SK-N-SH (cell line): ENCODE data around the gene CHMP1A. TPM values are rescaled to one million over a fixed set of nuclear protein-coding genes. Genes with fewer than 3 reads are reported as not detected.

Experiments
- CTCF ChIA-PET: fragments of 300-600, 350-600 bp; formaldehyde crosslinking; extraction: SDS; loops from one replicate; lab custom pipeline; 2021; lab: Yijun Ruan, JAX
- POLR2A ChIA-PET: fragments of 350-600 bp; sonication (Branson Sonifier 250); formaldehyde crosslinking; extraction: SDS; loops from one replicate; lab custom pipeline; 2020; ENCODE audit warnings: antibody characterized with exemption, inconsistent platforms; lab: Yijun Ruan, JAX
- DNase-seq: peaks from one replicate; pipeline ENCODE4 v3.0.0; 2012
- H2AFZ ChIP-seq: fragments of 200-600 bp; sonication (generic); 2 replicates; pipeline ENCODE4 v1.8.1; 2016; ENCODE audit warnings: antibody characterized with exemption, mild to moderate bottlenecking, low read depth
- H3F3A ChIP-seq: fragments of 200-600 bp; sonication (generic); replicated peaks from 2 replicates; pipeline ENCODE3; 2016; ENCODE audit warnings: antibody characterized with exemption, mild to moderate bottlenecking; ENCODE audit not compliant: insufficient read depth
- H3K27ac ChIP-seq, 2 experiments: fragments of 200-500 bp in 1 of 2; fragments of 200-600 bp in 1 of 2; sonication (Bioruptor generic) in 1 of 2; sonication (generic), shearing (Covaris generic) in 1 of 2; 2 replicates each; pipeline versions ENCODE4 v1.5.1 to v1.6.1; 2014 to 2016; ENCODE audit warnings: low read depth in 2 of 2, inconsistent platforms in 1 of 2, low read length in 1 of 2, mild to moderate bottlenecking in 1 of 2, mixed read lengths in 1 of 2
- H3K27me3 ChIP-seq: fragments of 200-600 bp; sonication (generic), shearing (Covaris generic); 2 replicates; pipeline ENCODE4 v1.6.1; 2016; ENCODE audit warnings: mixed run types; ENCODE audit not compliant: insufficient read depth
- H3K36me3 ChIP-seq, 2 experiments: fragments of 200-500 bp in 1 of 2; fragments of 200-600 bp in 1 of 2; sonication (Bioruptor generic) in 1 of 2; sonication (generic) in 1 of 2; replicated peaks in 1 of 2; 2 replicates each; pipeline versions ENCODE3 to v1.5.1; 2014 to 2016; ENCODE audit warnings: low read length in 1 of 2, mild to moderate bottlenecking in 1 of 2; ENCODE audit not compliant: insufficient read depth in 2 of 2, control insufficient read depth in 1 of 2
- H3K4me1 ChIP-seq, 2 experiments: fragments of 200-500 bp in 1 of 2; fragments of 200-600 bp in 1 of 2; sonication (Bioruptor generic) in 1 of 2; sonication (generic), shearing (Covaris generic) in 1 of 2; 2 replicates each; pipeline versions ENCODE4 v1.5.1 to v1.6.1; 2014 to 2016; ENCODE audit warnings: low read depth in 1 of 2, low read length in 1 of 2, mixed run types in 1 of 2; ENCODE audit not compliant: insufficient read depth in 2 of 2, control insufficient read depth in 1 of 2
- H3K4me2 ChIP-seq: fragments of 200-600 bp; sonication (generic), shearing (Covaris generic); 2 replicates; pipeline ENCODE4 v1.6.1; 2017; ENCODE audit warnings: mixed run types
- H3K4me3 ChIP-seq, 2 experiments: fragments of 200-500 bp in 1 of 2; fragments of 200-600 bp in 1 of 2; sonication (Bioruptor generic) in 1 of 2; sonication (generic), shearing (Covaris generic) in 1 of 2; 2 replicates each; pipeline versions ENCODE4 v1.5.1 to v1.8.1; 2014 to 2016; ENCODE audit warnings: low read depth in 2 of 2, inconsistent platforms in 1 of 2, low read length in 1 of 2, mild to moderate bottlenecking in 1 of 2, mixed read lengths in 1 of 2, moderate library complexity in 1 of 2
- H3K79me2 ChIP-seq: fragments of 200-600 bp; sonication (generic); 2 replicates; pipeline ENCODE4 v1.8.1; 2017; ENCODE audit warnings: mild to moderate bottlenecking; ENCODE audit not compliant: insufficient read depth
- H3K9ac ChIP-seq: fragments of 200-600 bp; sonication (generic); 2 replicates; pipeline ENCODE4 v1.6.1; 2017; ENCODE audit warnings: mixed run types
- H3K9me2 ChIP-seq: fragments of 200-600 bp; sonication (generic); 2 replicates; pipeline ENCODE4 v1.6.1; 2017; ENCODE audit warnings: mixed run types
- H3K9me3 ChIP-seq: fragments of 200-600 bp; sonication (generic); 2 replicates; pipeline ENCODE4 v1.6.1; 2017; ENCODE audit warnings: mixed run types, mild to moderate bottlenecking, moderate library complexity
- H4K20me1 ChIP-seq: fragments of 200-600 bp; sonication (generic); 2 replicates; pipeline ENCODE4 v1.6.1; 2017; ENCODE audit warnings: mild to moderate bottlenecking, mixed run types; ENCODE audit not compliant: insufficient read depth
- CTCF ChIP-seq: fragments of 200-600 bp; sonication (generic); IDR thresholded peaks from 2 replicates; pipeline ENCODE4 v1.6.1; 2017; ENCODE audit warnings: antibody characterized with exemption, mild to moderate bottlenecking, moderate library complexity
- FOSL2 ChIP-seq: IDR thresholded peaks from 2 replicates; pipeline ENCODE4 v1.4.0; 2012; ENCODE audit warnings: low read depth, mild to moderate bottlenecking, moderate library complexity, borderline replicate concordance
- FOXJ3 ChIP-seq: sonication (generic); formaldehyde crosslinking; IDR thresholded peaks from 2 replicates; pipeline ENCODE4 v1.5.1; 2020; ENCODE audit warnings: mild to moderate bottlenecking, missing genetic modification reagents
- GABPA ChIP-seq: IDR thresholded peaks from 2 replicates; pipeline ENCODE4 v1.4.0; 2012; ENCODE audit warnings: low read depth, mild to moderate bottlenecking
- MAX ChIP-seq: IDR thresholded peaks from 2 replicates; pipeline ENCODE4 v1.4.0; 2012; ENCODE audit warnings: low read depth
- MEF2A ChIP-seq: IDR thresholded peaks from 2 replicates; pipeline ENCODE4 v1.4.0; 2012; ENCODE audit warnings: low read depth, borderline replicate concordance
- NFIC ChIP-seq: IDR thresholded peaks from 2 replicates; pipeline ENCODE4 v1.4.0; 2012; ENCODE audit warnings: borderline replicate concordance
- PBX3 ChIP-seq: IDR thresholded peaks from 2 replicates; pipeline ENCODE4; 2012
- POLR2AphosphoS5 ChIP-seq: IDR thresholded peaks from 2 replicates; pipeline ENCODE4 v1.6.1; 2012; ENCODE audit warnings: low read depth, low read length
- RAD21 ChIP-seq: IDR thresholded peaks from 2 replicates; pipeline ENCODE4 v1.6.1; 2012; ENCODE audit warnings: mild to moderate bottlenecking, low read length
- RCOR1 ChIP-seq: fragments of 150-350 bp; IDR thresholded peaks from 2 replicates; pipeline ENCODE4 v1.6.1; 2017; ENCODE audit warnings: antibody characterized with exemption, low read length
- REST ChIP-seq: IDR thresholded peaks from 2 replicates; pipeline ENCODE4 v1.6.1; 2012; ENCODE audit warnings: mild to moderate bottlenecking, low read depth, low read length, moderate library complexity
- RFX5 ChIP-seq: IDR thresholded peaks from 2 replicates; pipeline ENCODE4 v1.6.1; 2012; ENCODE audit warnings: mild to moderate bottlenecking, improper control_type of control experiment, low read length
- TAF1 ChIP-seq: IDR thresholded peaks from 2 replicates; pipeline ENCODE4 v1.6.1; 2012; ENCODE audit warnings: low read depth, mild to moderate bottlenecking, low read length, moderate library complexity, borderline replicate concordance
- TCF12 ChIP-seq: IDR thresholded peaks from 2 replicates; pipeline ENCODE4 v1.4.0; 2012
- USF1 ChIP-seq: IDR thresholded peaks from 2 replicates; pipeline ENCODE4 v1.4.0; 2012; ENCODE audit warnings: low read depth, borderline replicate concordance
- YY1 ChIP-seq: IDR thresholded peaks from 2 replicates; pipeline ENCODE4 v1.4.0; 2012; ENCODE audit warnings: low read depth, mild to moderate bottlenecking
- WGBS: methylation state at CpG from one replicate; pipeline ENCODE4 v1.1.6; 2017; ENCODE audit warnings: low lambda C conversion rate; 5-methylcytosine and 5-hydroxymethylcytosine counted together
- polyA plus RNA-seq, 3 experiments: library from polyadenylated mRNA; depleted of rRNA; stranded (reverse); fragments of >200 nt; gene quantifications; 2 replicates each; pipeline ENCODE4 v1.2.3, GENCODE V29; 2012
- TF ChIP-seq, protein P1 (sequence below): fragments of 150-350 bp; IDR thresholded peaks from 2 replicates; pipeline ENCODE4 v1.6.1; 2016; ENCODE audit warnings: mild to moderate bottlenecking, low read depth, low read length

CHMP1A gene
- polyA plus RNA-seq, 1 of the 3 experiments (the other 2 are of a cell fraction): 138 TPM

DNA sequence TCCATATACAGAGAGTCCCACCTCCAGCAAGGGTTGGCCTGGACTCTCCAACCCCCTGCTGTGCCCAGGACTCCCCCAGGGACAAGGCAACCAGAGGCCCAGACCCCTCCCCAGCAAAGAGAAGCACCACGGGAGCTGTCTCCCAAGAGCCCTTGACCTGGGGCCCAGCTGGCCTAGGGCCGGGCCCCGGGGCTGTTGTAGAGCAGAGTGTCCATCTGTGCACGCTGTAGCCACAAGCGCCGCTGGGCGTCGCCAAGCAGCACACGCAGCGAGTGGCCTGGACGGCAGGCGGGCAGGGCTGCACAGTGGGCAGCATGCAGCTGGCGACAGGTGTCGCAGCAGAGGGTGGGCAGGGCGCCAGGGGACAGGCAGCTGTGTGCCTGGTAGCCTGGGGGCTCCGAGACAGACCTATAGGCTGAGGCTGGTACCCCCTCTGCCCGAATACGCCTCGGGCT is 39.7 kb upstream of the CHMP1A start:
- H3F3A ChIP-seq: peaks cover 9% of the 10 kb centered on the region
- H4K20me1 ChIP-seq: peaks cover 11% of the 10 kb centered on the region
- no peaks in the 10 kb centered on the region for H3K9me2 ChIP-seq
- no peak overlapping the region for H3K4me2 ChIP-seq
- H3K9ac ChIP-seq: no peak overlapping the region
- no peak for TF ChIP-seq TCF12
- no peak for TF ChIP-seq RAD21
- no peak for TF ChIP-seq MAX
- TF ChIP-seq CTCF: no peak
- no peak for TF ChIP-seq YY1
- no peak for TF ChIP-seq USF1
- no peak for TF ChIP-seq FOSL2
- TF ChIP-seq, protein P1, sequence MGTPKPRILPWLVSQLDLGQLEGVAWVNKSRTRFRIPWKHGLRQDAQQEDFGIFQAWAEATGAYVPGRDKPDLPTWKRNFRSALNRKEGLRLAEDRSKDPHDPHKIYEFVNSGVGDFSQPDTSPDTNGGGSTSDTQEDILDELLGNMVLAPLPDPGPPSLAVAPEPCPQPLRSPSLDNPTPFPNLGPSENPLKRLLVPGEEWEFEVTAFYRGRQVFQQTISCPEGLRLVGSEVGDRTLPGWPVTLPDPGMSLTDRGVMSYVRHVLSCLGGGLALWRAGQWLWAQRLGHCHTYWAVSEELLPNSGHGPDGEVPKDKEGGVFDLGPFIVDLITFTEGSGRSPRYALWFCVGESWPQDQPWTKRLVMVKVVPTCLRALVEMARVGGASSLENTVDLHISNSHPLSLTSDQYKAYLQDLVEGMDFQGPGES: no peak
- no peak for TF ChIP-seq MEF2A
- no peak for TF ChIP-seq FOXJ3
- no peak for TF ChIP-seq PBX3
- no peak for TF ChIP-seq RFX5
- TF ChIP-seq GABPA: no peak
- TF ChIP-seq TAF1: no peak
- no peak for TF ChIP-seq REST
- TF ChIP-seq NFIC: no peak
- TF ChIP-seq RCOR1: no peak
- no peak for TF ChIP-seq POLR2AphosphoS5
- no peak overlapping the region for H3K4me3 ChIP-seq
- peak; percentile 50 for DNase-seq
- H3K27ac ChIP-seq: no peak overlapping the region; a peak in 1 of 4 replicates
- no peaks in the 10 kb centered on the region for H3K9me3 ChIP-seq
- H3K27me3 ChIP-seq: no peaks in the 10 kb centered on the region
- ChIA-PET POLR2A (interaction anchor here (0.9 to 2.6 kb wide), 3 partner anchors 10 to 40 kb away, joined by 3 to 10 read pairs (median 3); partner anchors contain the start of genes CDK10, CHMP1A and SPATA33), CTCF (interaction anchor here (1.9 to 4.3 kb wide), 2 partner anchors 9 to 163 kb away, joined by 4 to 37 read pairs; no protein-coding TSS in a partner anchor)
- H3K79me2 ChIP-seq: no peaks in the 10 kb centered on the region
- peaks cover 9 to 27% of the 10 kb centered on the region in 2 experiments; a peak in 2 of 4 replicates for H3K4me1 ChIP-seq
- peaks cover 7 to 52% of the 10 kb centered on the region in 2 experiments for H3K36me3 ChIP-seq
- H2AFZ ChIP-seq: no peak overlapping the region
- WGBS: 96% methylated on average over 9 of the region's 19 CpGs
